GM23248 (cell line): ENCODE measurements around the gene PDGFD. TPM values are rescaled to one million over a fixed set of nuclear protein-coding genes. Genes with fewer than 3 reads are reported as not detected.
A peak's percentile ranks its signal among the peaks of the same experiment; 100 is the strongest.

Source experiments
- DNase-seq: peaks from one replicate; pipeline ENCODE4 v3.0.0-alpha.2; 2015
- H2AFZ ChIP-seq: fragments of 200-600 bp; sonication (generic); 2 replicates; pipeline ENCODE4 v1.6.1; 2016; ENCODE audit warnings: antibody characterized with exemption
- H3F3A ChIP-seq: fragments of 200-600 bp; sonication (generic); 2 replicates; pipeline ENCODE4 v1.6.1; 2016; ENCODE audit warnings: mild to moderate bottlenecking, antibody characterized with exemption, mixed run types; ENCODE audit not compliant: insufficient read depth
- H3K27ac ChIP-seq: fragments of 200-600 bp; sonication (generic); 2 replicates; pipeline ENCODE4 v1.5.1; 2016; ENCODE audit warnings: mild to moderate bottlenecking
- H3K27me3 ChIP-seq: fragments of 200-600 bp; sonication (generic); replicated peaks from 2 replicates; pipeline ENCODE4 v1.6.1; 2016; ENCODE audit warnings: mild to moderate bottlenecking; ENCODE audit not compliant: insufficient read depth
- H3K36me3 ChIP-seq: fragments of 200-600 bp; sonication (generic); 2 replicates; pipeline ENCODE4 v1.6.1; 2016; ENCODE audit warnings: low read depth, mild to moderate bottlenecking
- H3K4me1 ChIP-seq: fragments of 200-600 bp; sonication (generic); 2 replicates; pipeline ENCODE4 v1.6.1; 2016; ENCODE audit warnings: mild to moderate bottlenecking; ENCODE audit not compliant: insufficient read depth
- H3K4me2 ChIP-seq: fragments of 200-600 bp; sonication (generic); one replicate; pipeline ENCODE4 v1.6.1; 2016; ENCODE audit warnings: mild to moderate bottlenecking; ENCODE audit not compliant: unreplicated experiment
- H3K4me3 ChIP-seq: fragments of 200-600 bp; sonication (generic); 2 replicates; pipeline ENCODE4 v1.5.1; 2016; ENCODE audit warnings: mild to moderate bottlenecking
- H3K79me2 ChIP-seq: fragments of 200-600 bp; sonication (generic); 2 replicates; pipeline ENCODE4 v1.6.1; 2016; ENCODE audit warnings: mild to moderate bottlenecking; ENCODE audit not compliant: insufficient read depth
- H3K9ac ChIP-seq: fragments of 200-600 bp; sonication (generic); 2 replicates; pipeline ENCODE4 v1.6.1; 2016; ENCODE audit warnings: mild to moderate bottlenecking
- H3K9me2 ChIP-seq: fragments of 200-600 bp; sonication (generic); 2 replicates; pipeline ENCODE4 v1.6.1; 2016; ENCODE audit warnings: mixed run types, mild to moderate bottlenecking, moderate library complexity; ENCODE audit not compliant: insufficient read depth
- H3K9me3 ChIP-seq: fragments of 200-600 bp; sonication (generic); one replicate; pipeline ENCODE4 v1.6.1; 2017; ENCODE audit warnings: low read depth
- H4K20me1 ChIP-seq: fragments of 200-600 bp; sonication (generic); 2 replicates; pipeline ENCODE4 v1.6.0; 2016; ENCODE audit not compliant: insufficient read depth
- EZH2 ChIP-seq: fragments of 200-600 bp; sonication (generic); IDR thresholded peaks from 2 replicates; pipeline ENCODE4 v1.6.1; 2018; ENCODE audit warnings: antibody characterized with exemption, mild to moderate bottlenecking; ENCODE audit not compliant: insufficient read depth, poor library complexity, severe bottlenecking
- EZH2phosphoT487 ChIP-seq: fragments of 200-600 bp; sonication (generic); IDR thresholded peaks from 2 replicates; pipeline ENCODE4 v1.6.1; 2018; ENCODE audit warnings: antibody characterized with exemption, moderate library complexity, mild to moderate bottlenecking, low read depth; ENCODE audit not compliant: insufficient read depth
- WGBS, 2 experiments: methylation state at CpG; one replicate each; pipeline ENCODE4 v1.1.6; 2015 to 2017; ENCODE audit warnings: low lambda C conversion rate in 2 of 2, low coverage in 1 of 2; ENCODE audit errors: missing lambda C conversion rate in 2 of 2; 5-methylcytosine and 5-hydroxymethylcytosine counted together
- in situ Hi-C: fragments of 300-500 bp; cut with MboI; formaldehyde crosslinking; loops from 2 replicates; pipeline ENCODE4 v1.15.0; 2020
- polyA plus RNA-seq: library from polyadenylated mRNA; unstranded; fragments of >200 nt; fragmentation: Nextera tagmentation; extraction: Ambion mirVana; gene quantifications from 2 replicates; pipeline ENCODE4 v1.2.1, GENCODE V29; 2016
- total RNA-seq: library from RNA; depleted of rRNA; stranded (reverse); fragments of >200 nt; shearing (Covaris generic); gene quantifications from 2 replicates; pipeline ENCODE4 v1.2.3, GENCODE V29; 2014

The PDGFD gene
- total and polyA plus RNA-seq, 2 experiments from 2014 or later, result 0.81 to 1.3 TPM

DNA sequence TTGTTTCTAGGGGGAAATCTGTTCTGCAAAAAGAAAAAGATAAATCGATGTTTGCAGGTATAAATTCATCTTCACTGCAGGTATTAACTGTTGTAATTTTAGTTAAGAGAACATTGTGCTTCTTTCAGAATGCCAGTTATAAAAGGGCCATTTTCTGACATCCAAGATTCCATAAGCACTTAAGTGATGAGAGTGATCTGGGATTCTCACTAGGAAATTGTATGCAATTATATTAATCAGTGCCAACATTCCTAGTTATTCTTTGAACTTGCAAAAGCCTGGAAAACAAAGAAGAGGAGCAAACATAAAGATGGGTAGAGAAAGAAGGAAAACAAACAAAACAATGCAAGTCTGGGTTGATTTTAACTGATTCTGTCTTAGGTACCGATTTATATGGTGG is 122.2 kb downstream of the PDGFD start:
- Histone ChIP-seq H3K4me2 (no peak overlapping the region), H4K20me1 (no peaks in the 10 kb centered on the region), H2AFZ (no peak overlapping the region), H3K9me2 (no peaks in the 10 kb centered on the region), H3K79me2 (no peaks in the 10 kb centered on the region), H3F3A (no peaks in the 10 kb centered on the region), H3K9ac (no peak overlapping the region), H3K9me3 (no peaks in the 10 kb centered on the region), H3K4me1 (peaks cover 12% of the 10 kb centered on the region; the same call in 1 of the 2 replicates), H3K4me3 (no peak overlapping the region), H3K27ac (no peak overlapping the region), H3K36me3 (no peaks in the 10 kb centered on the region), H3K27me3 (no peaks in the 10 kb centered on the region)
- no peak for TF ChIP-seq EZH2phosphoT487
- no peak for TF ChIP-seq EZH2
- 65 to 69% methylated on average over 2 of the region's 2 CpGs for WGBS, 2 experiments
- in situ Hi-C loops, result no loop called here
- no peak for DNase-seq

GRCh38 chr11:104036995-104037394 is 127.0 kb downstream of the PDGFD start:
- Histone ChIP-seq H3K4me3 (no peak overlapping the region), H3K9me2 (no peaks in the 10 kb centered on the region), H3K27ac (no peak overlapping the region), H3K9ac (no peak overlapping the region), H3K4me2 (no peak overlapping the region), H3K36me3 (no peaks in the 10 kb centered on the region), H3K9me3 (no peaks in the 10 kb centered on the region), H3K4me1 (peaks cover 9% of the 10 kb centered on the region; the same call in 1 of the 2 replicates), H3K27me3 (no peaks in the 10 kb centered on the region), H3F3A (no peaks in the 10 kb centered on the region), H3K79me2 (no peaks in the 10 kb centered on the region), H2AFZ (no peak overlapping the region), H4K20me1 (no peaks in the 10 kb centered on the region)
- WGBS, 2 experiments, result 87 to 88% methylated on average over 21 of the region's 21 CpGs
- TF ChIP-seq EZH2phosphoT487 (no peak), EZH2 (no peak)
- no peak for DNase-seq
- in situ Hi-C loops, result no loop called here

DNA sequence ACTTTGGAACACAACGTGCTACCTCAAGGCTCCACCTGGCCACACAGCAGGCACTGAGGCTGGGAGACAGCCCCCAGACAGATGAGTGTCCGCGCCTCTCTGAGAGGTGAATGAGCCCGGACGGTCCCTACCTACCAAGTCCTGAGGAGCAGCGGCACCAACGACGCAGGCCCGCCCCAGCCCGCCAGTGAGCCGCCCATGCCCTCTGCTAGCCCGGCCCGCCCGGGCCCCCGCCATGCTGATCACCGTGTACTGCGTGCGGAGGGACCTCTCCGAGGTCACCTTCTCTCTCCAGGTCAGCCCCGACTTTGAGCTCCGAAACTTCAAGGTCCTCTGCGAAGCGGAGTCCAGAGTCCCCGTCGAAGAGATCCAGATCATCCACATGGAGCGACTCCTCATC is 127.4 kb downstream of the PDGFD start, which contains the start of gene DDI1:
Gene DDI1, plus strand, starts transcription at position 53 of the 400 bp plus-strand sequence. Its CDS starts 183 bp downstream, at position 236.
- no peaks in the 10 kb centered on the region for H3F3A ChIP-seq
- TF ChIP-seq EZH2 (no peak), EZH2phosphoT487 (no peak)
- DNase-seq, result no peak
- in situ Hi-C loops, result no loop called here
- no peaks in the 10 kb centered on the region for H3K36me3 ChIP-seq
- no peak within 1 kb of the TSS for H2AFZ ChIP-seq
- no peak within 1 kb of the TSS for H3K4me3 ChIP-seq
- H3K4me1 ChIP-seq, result peaks cover 9% of the 10 kb centered on the region; the same call in 1 of the 2 replicates
- no peaks in the 10 kb centered on the region for H4K20me1 ChIP-seq
- H3K9me3 ChIP-seq, result no peaks in the 10 kb centered on the region
- no peaks in the 10 kb centered on the region for H3K79me2 ChIP-seq
- no peaks in the 10 kb centered on the region for H3K9me2 ChIP-seq
- H3K9ac ChIP-seq, result no peak within 1 kb of the TSS
- WGBS, 2 experiments, result 92 to 94% methylated on average over 19 to 22 of the region's 26 CpGs
- no peak within 1 kb of the TSS for H3K4me2 ChIP-seq
- H3K27me3 ChIP-seq, result no peaks in the 10 kb centered on the region
- no peak within 1 kb of the TSS for H3K27ac ChIP-seq

GRCh38 chr11:104033561-104033960 is 130.4 kb downstream of the PDGFD start:
- no peak overlapping the region for H2AFZ ChIP-seq
- no peak overlapping the region for H3K4me3 ChIP-seq
- no peak overlapping the region for H3K27ac ChIP-seq
- H3K27me3 ChIP-seq, result no peaks in the 10 kb centered on the region
- no peaks in the 10 kb centered on the region for H3F3A ChIP-seq
- H3K4me2 ChIP-seq, result no peak overlapping the region
- H3K9me2 ChIP-seq, result no peaks in the 10 kb centered on the region
- H3K9ac ChIP-seq, result no peak overlapping the region
- in situ Hi-C loops, result no loop called here
- DNase-seq, result no peak
- no peaks in the 10 kb centered on the region for H3K9me3 ChIP-seq
- H3K36me3 ChIP-seq, result no peaks in the 10 kb centered on the region
- TF ChIP-seq EZH2, result no peak
- no peak for TF ChIP-seq EZH2phosphoT487
- no peaks in the 10 kb centered on the region for H3K79me2 ChIP-seq
- WGBS, 2 experiments, result 80 to 84% methylated on average over 1 of the region's 1 CpG
- no peaks in the 10 kb centered on the region for H4K20me1 ChIP-seq
- peaks cover 9% of the 10 kb centered on the region; the same call in 1 of the 2 replicates for H3K4me1 ChIP-seq

GRCh38 chr11:104033134-104033533 is 130.8 kb downstream of the PDGFD start:
- TF ChIP-seq EZH2, result no peak
- TF ChIP-seq EZH2phosphoT487, result no peak
- Histone ChIP-seq H3K27ac (no peak overlapping the region), H4K20me1 (no peaks in the 10 kb centered on the region), H3K79me2 (no peaks in the 10 kb centered on the region), H3K9me2 (no peaks in the 10 kb centered on the region), H3K36me3 (no peaks in the 10 kb centered on the region), H3K9me3 (no peaks in the 10 kb centered on the region), H2AFZ (no peak overlapping the region), H3F3A (no peaks in the 10 kb centered on the region), H3K4me2 (peak overlapping the region; percentile 13), H3K4me3 (no peak overlapping the region), H3K27me3 (no peaks in the 10 kb centered on the region), H3K4me1 (peaks cover 9% of the 10 kb centered on the region; the same call in 1 of the 2 replicates), H3K9ac (no peak overlapping the region)
- peak; percentile 72 for DNase-seq
- in situ Hi-C loops, result no loop called here
